ENCODE results near the gene PC.
A peak's percentile ranks its signal among the peaks of the same experiment; 100 is the strongest.
"Not testable (repeated sequence)": the region's sequence is repeated elsewhere in the genome, so short reads cannot be mapped to it uniquely, and the experiment has no call there.

The PC gene

GRCh38 chr11:66840317-66841091, 117.7 kb downstream of the PC start:
- TF ChIP-seq CTCF (conservative IDR thresholded peaks at IDR 0.05; ENCODE audit: control insufficient read depth, insufficient read depth, low read depth, low read length), result no peak
- H3K4me3 ChIP-seq (ENCODE audit: control insufficient read depth, low read depth, low read length), result no peak overlapping the region
- DNase-seq (ENCODE audit: low read depth), result no peak

GRCh38 chr11:66835768-66836405, 122.3 kb downstream of the PC start:
- TF ChIP-seq CTCF (conservative IDR thresholded peaks at IDR 0.05; ENCODE audit: control insufficient read depth, insufficient read depth, low read depth, low read length), result no peak
- DNase-seq (ENCODE audit: low read depth), result peak; percentile 80
- H3K4me3 ChIP-seq (ENCODE audit: control insufficient read depth, low read depth, low read length), result no peak overlapping the region

- H3K4me3 ChIP-seq (ENCODE audit: control insufficient read depth, low read depth, low read length), result no peak overlapping the region
- DNase-seq (ENCODE audit: low read depth), result no peak
- TF ChIP-seq CTCF (conservative IDR thresholded peaks at IDR 0.05; ENCODE audit: control insufficient read depth, insufficient read depth, low read depth, low read length), result no peak
Measured at GRCh38 chr11:66834943-66835342, 123.2 kb downstream of the PC start.

GRCh38 chr11:66834539-66834845, 123.7 kb downstream of the PC start:
- DNase-seq (ENCODE audit: low read depth), result no peak
- TF ChIP-seq CTCF (conservative IDR thresholded peaks at IDR 0.05; ENCODE audit: control insufficient read depth, insufficient read depth, low read depth, low read length), result no peak
- no peak overlapping the region for H3K4me3 ChIP-seq (ENCODE audit: control insufficient read depth, low read depth, low read length)

GRCh38 chr11:66824573-66824972, 133.6 kb downstream of the PC start:
- DNase-seq (ENCODE audit: low read depth); H3K4me3 ChIP-seq (ENCODE audit: control insufficient read depth, low read depth, low read length): not testable (repeated sequence)

- no peak for DNase-seq (ENCODE audit: low read depth)
- no peak for TF ChIP-seq CTCF (conservative IDR thresholded peaks at IDR 0.05; ENCODE audit: control insufficient read depth, insufficient read depth, low read depth, low read length)
- no peak overlapping the region for H3K4me3 ChIP-seq (ENCODE audit: control insufficient read depth, low read depth, low read length)
Measured at GRCh38 chr11:66823700-66824099, 134.5 kb downstream of the PC start.

GRCh38 chr11:66820901-66821300, 137.3 kb downstream of the PC start:
- DNase-seq (ENCODE audit: low read depth), result no peak
- TF ChIP-seq CTCF (conservative IDR thresholded peaks at IDR 0.05; ENCODE audit: control insufficient read depth, insufficient read depth, low read depth, low read length), result no peak
- no peak overlapping the region for H3K4me3 ChIP-seq (ENCODE audit: control insufficient read depth, low read depth, low read length)
